Tibial nerve (tissue), 4 donors: ENCODE results near the gene TMEM176A. TPM values are rescaled to one million over a fixed set of nuclear protein-coding genes. Genes with fewer than 3 reads are reported as not detected.

Source experiments
- DNase-seq, 2 donors: peaks; one replicate each; pipeline ENCODE4 v3.0.0-alpha.2; 2019; ENCODE audit warnings: low spot score in 2 of 2
- H3K27ac ChIP-seq, 4 donors: fragments of 200-600 bp; sonication (generic) in 3 of 4; one replicate each; pipeline ENCODE4 v1.5.1; 2017 to 2019; ENCODE audit warnings: mild to moderate bottlenecking in 1 of 4
- H3K27me3 ChIP-seq, 2 donors: fragments of 200-600 bp; sonication (generic) in 1 of 2; one replicate each; pipeline versions ENCODE4 v1.5.1 to v1.6.0; 2017 to 2019
- H3K36me3 ChIP-seq, 3 donors: fragments of 200-600 bp; sonication (generic); one replicate each; pipeline ENCODE4 v1.5.1; 2018 to 2019
- H3K4me1 ChIP-seq, 4 donors: fragments of 200-600 bp; sonication (generic) in 3 of 4; one replicate each; pipeline ENCODE4 v1.5.1; 2017 to 2019
- H3K4me3 ChIP-seq, 4 donors: fragments of 200-600 bp; sonication (generic) in 3 of 4; one replicate each; pipeline ENCODE4 v1.5.1; 2017 to 2019; ENCODE audit warnings: mild to moderate bottlenecking in 1 of 4, moderate library complexity in 1 of 4
- H3K9me3 ChIP-seq, 4 donors: fragments of 200-600 bp; sonication (generic) in 3 of 4; one replicate each; pipeline ENCODE4 v1.5.1; 2017 to 2019
- EP300 ChIP-seq, 2 donors: sonication (generic); formaldehyde crosslinking; IDR thresholded peaks; one replicate each; pipeline ENCODE4 v1.6.1; 2017; ENCODE audit warnings: antibody characterized with exemption in 2 of 2, mild to moderate bottlenecking in 1 of 2
- POLR2A ChIP-seq, 2 donors: fragments of 450-650 bp; IDR thresholded peaks; one replicate each; pipeline ENCODE4 v1.6.1; 2017; ENCODE audit warnings: antibody characterized with exemption in 2 of 2, mild to moderate bottlenecking in 2 of 2, moderate library complexity in 2 of 2
- WGBS, 2 donors: methylation state at CpG; one replicate each; pipeline ENCODE4 v1.1.5; 2018; 5-methylcytosine and 5-hydroxymethylcytosine counted together
- total RNA-seq, 4 donors: library from RNA; depleted of rRNA; stranded (reverse); fragments of >200 nt; gene quantifications; one replicate each; pipeline ENCODE4 v1.1.0, GENCODE V29; 2016
- TF ChIP-seq, protein P1 (sequence below), 5 experiments: fragments of 200-600 bp in 3 of 5; fragments of 450-650 bp in 2 of 5; sonication (generic) in 3 of 5; IDR thresholded peaks; one replicate each; pipeline ENCODE4 v1.5.1; 2016 to 2019; ENCODE audit warnings: antibody characterized with exemption in 5 of 5, mild to moderate bottlenecking in 3 of 5, moderate library complexity in 2 of 5

The TMEM176A gene
- total RNA-seq, 4 donors from 2014 or later, result 21.8 to 62.4 (median 36.1) TPM

DNA sequence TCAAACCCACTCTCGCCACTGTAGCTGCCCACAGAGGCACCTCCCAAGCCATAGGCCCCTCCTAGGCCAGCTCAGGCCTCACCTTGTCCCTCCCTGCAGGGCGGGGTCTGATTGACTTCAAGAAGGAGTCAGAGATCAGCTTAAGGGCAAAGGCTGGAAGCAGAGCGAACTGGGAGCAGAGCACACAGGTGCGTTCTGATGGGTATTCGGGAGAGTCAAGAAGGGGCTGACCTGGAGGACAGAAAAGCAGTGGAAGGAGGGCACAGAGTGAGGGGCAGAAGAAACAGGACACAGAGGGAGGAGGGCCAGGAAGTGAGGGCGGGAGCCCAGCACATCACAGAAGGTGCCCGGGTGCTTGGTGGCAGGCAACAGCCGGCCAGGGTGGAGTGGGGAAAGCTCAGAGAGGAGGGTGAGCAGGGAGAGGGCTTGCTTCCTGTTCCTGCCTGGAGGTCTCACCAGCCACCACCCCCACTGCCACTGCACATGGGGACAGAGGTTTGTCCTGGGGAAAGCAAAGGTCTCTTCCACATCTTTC is 51.9 kb downstream of the TMEM176A start, which contains the start of gene AOC1:
Gene AOC1, plus strand, starts transcription at position 147 of the 535 bp plus-strand sequence. CDS start 3,954 bp downstream, outside the sequence.
- WGBS, 2 donors, result 58 to 65% methylated on average over 8 of the region's 8 CpGs
- Histone ChIP-seq H3K9me3 (no peaks in the 10 kb centered on the region), H3K36me3 (no peaks in the 10 kb centered on the region), H3K27ac (peak within 1 kb of the TSS in 1 of 4 donors; percentile 40), H3K4me1 (no peaks in the 10 kb centered on the region), H3K4me3 (peak within 1 kb of the TSS in 1 of 4 donors; percentile 10), H3K27me3 (no peaks in the 10 kb centered on the region)
- TF ChIP-seq, protein P1, sequence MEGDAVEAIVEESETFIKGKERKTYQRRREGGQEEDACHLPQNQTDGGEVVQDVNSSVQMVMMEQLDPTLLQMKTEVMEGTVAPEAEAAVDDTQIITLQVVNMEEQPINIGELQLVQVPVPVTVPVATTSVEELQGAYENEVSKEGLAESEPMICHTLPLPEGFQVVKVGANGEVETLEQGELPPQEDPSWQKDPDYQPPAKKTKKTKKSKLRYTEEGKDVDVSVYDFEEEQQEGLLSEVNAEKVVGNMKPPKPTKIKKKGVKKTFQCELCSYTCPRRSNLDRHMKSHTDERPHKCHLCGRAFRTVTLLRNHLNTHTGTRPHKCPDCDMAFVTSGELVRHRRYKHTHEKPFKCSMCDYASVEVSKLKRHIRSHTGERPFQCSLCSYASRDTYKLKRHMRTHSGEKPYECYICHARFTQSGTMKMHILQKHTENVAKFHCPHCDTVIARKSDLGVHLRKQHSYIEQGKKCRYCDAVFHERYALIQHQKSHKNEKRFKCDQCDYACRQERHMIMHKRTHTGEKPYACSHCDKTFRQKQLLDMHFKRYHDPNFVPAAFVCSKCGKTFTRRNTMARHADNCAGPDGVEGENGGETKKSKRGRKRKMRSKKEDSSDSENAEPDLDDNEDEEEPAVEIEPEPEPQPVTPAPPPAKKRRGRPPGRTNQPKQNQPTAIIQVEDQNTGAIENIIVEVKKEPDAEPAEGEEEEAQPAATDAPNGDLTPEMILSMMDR (IDR thresholded peaks at IDR 0.05), result no peak
- no peak for TF ChIP-seq POLR2A (IDR thresholded peaks at IDR 0.05)
- TF ChIP-seq EP300 (IDR thresholded peaks at IDR 0.05), result no peak
- no peak for DNase-seq

DNA sequence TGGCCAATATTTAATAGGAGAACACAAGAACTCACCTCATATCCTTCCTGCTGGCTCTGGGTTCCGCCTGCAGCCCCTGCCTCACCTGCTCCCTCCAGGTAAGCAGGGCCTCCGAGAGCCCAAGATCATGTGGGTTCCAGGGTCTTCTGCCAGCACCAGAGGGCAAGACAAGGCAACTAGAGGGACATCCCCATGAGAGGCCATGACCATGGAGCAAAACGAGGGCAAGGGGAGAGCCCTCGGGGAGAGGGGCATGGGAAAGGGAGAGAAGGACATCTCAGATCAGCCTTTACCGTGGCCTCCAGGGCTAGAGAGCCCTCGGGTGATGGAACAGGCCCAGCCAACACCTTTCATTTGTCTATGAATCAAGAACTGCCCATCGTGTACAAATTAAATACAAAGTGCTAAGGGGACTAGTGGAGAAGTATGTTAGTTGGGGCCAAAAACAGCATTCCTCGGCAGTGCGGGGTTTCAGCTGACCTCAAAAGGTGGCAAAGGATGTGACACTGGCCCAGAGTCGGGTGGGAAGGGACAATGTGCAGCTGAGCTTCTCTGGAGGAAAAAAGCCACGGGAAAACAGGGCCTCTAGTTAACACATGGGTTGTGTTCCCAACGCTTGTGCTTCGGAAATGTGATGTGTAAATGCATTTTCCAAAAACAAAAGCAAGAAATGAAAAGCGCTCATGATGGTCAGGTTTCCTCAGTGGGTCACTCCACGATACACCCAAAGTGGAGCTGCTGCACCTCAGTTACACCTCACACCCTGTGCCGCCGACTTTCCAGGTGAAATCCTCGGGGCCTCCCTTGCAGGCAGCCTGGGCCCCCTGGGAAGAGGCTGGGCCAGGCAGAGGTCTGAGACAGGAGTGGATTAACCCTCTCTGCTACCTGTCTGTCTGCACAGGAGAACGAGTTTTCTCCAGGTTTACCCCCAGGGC is 53.8 kb downstream of the TMEM176A start:
- WGBS, 2 donors, result 58 to 61% methylated on average over 19 of the region's 19 CpGs
- no peaks in the 10 kb centered on the region for H3K4me1 ChIP-seq
- no peak for TF ChIP-seq POLR2A (IDR thresholded peaks at IDR 0.05)
- no peak for TF ChIP-seq EP300 (IDR thresholded peaks at IDR 0.05)
- no peak for DNase-seq
- no peaks in the 10 kb centered on the region for H3K9me3 ChIP-seq
- H3K27me3 ChIP-seq, result no peaks in the 10 kb centered on the region
- H3K36me3 ChIP-seq, result no peaks in the 10 kb centered on the region
- H3K4me3 ChIP-seq, result no peak overlapping the region
- no peak overlapping the region for H3K27ac ChIP-seq

Other genes with a start within 250 kb of the TMEM176A start
- gene GIMAP4, start 233.4 kb upstream of the TMEM176A start, total RNA-seq, result 10 to 100 TPM; 19.5 to 44.1 (median 31.8) TPM
- gene GIMAP6, start 168.4 kb upstream of the TMEM176A start, total RNA-seq, result 10 to 100 TPM; 14.4 to 68.8 (median 29.4) TPM
- 10 to 100 TPM in 1 of 4 donors, 1 to 10 TPM in 3; 6.3 to 22.0 (median 7.8) TPM for gene GIMAP2, start 115.1 kb upstream of the TMEM176A start, total RNA-seq
- gene GIMAP1, start 84.2 kb upstream of the TMEM176A start, total RNA-seq, result 10 to 100 TPM in 1 of 4 donors, 1 to 10 TPM in 3; 4.0 to 10.4 (median 8.4) TPM
- gene GIMAP5, start 63.4 kb upstream of the TMEM176A start, total RNA-seq, result 10 to 100 TPM; 22.0 to 36.7 (median 33.4) TPM
- gene TMEM176B, start 405 bp upstream of the TMEM176A start, total RNA-seq, result 10 to 100 TPM; 33.9 to 83.1 (median 63.2) TPM
- gene AOC1, start 51.7 kb downstream of the TMEM176A start, total RNA-seq, result not detected
- gene KCNH2, start 177.6 kb downstream of the TMEM176A start, total RNA-seq, result 1 to 10 TPM; 1.5 to 9.0 (median 2.4) TPM
- 10 to 100 TPM; 20.3 to 38.1 (median 23.8) TPM for gene NOS3, start 190.2 kb downstream of the TMEM176A start, total RNA-seq
- gene ATG9B, start 223.7 kb downstream of the TMEM176A start, total RNA-seq, result not detected
- 10 to 100 TPM; 21.0 to 49.0 (median 31.6) TPM for gene ABCB8, start 227.7 kb downstream of the TMEM176A start, total RNA-seq
- 1 to 10 TPM; 1.7 to 6.0 (median 4.0) TPM for gene ASIC3, start 247.8 kb downstream of the TMEM176A start, total RNA-seq